Head of caudate nucleus (tissue), 42 donors: ENCODE results near the gene RHCE.
A peak's percentile ranks its signal among the peaks of the same experiment; 100 is the strongest.
"Not testable (repeated sequence)": the region's sequence is repeated elsewhere in the genome, so short reads cannot be mapped to it uniquely, and the experiment has no call there.

Experiments
- DNase-seq, 42 donors: peaks; one replicate each; pipeline versions ENCODE4 v3.0.0 to v3.0.0-alpha.2; 2020 to 2021; ENCODE audit warnings: mixed read lengths in 7 of 42
- intact Hi-C: fragments of 100-400 bp; cut with DNase I; formaldehyde crosslinking; loops from one replicate; pipeline ENCODE4 v1.15.0; 2022

RHCE gene

DNA sequence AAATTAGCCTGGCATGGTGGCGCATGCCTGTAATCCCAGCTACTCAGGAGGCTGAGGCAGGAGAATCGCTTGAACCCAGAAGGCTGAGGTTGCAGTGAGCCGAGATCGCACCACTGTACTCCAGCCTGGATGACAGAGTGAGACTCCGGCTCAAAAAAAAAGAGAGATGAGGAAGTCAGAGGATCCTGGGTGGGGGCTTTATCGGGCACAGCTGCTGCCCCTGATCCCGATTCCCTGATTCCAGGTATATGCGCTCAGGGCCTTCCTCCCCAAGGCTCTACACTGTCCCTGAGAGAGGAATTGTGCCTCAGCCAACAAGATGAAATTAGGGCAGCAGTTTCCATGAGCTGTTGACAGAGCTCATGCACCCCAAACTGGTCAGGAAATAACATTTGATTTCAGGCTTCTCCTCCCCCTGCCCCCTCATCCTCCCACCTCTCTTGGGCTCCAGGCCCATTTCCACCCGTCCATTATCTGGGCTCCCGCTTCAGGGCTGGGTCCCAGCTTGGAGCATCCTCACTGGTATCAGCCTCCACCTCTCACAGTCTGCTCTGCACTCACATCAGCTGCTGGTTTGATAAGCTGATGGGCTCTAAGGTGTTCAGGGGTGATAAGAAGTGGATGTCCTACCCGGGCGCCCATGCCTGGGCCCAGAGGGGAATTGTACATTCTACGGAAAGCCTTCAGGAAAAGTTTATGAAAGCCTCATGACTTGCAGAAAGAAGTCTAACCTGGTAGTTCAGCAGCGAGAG lies 7.6 kb downstream of the RHCE start:
- intact Hi-C loops, DNase-seq: not testable (repeated sequence)

DNA sequence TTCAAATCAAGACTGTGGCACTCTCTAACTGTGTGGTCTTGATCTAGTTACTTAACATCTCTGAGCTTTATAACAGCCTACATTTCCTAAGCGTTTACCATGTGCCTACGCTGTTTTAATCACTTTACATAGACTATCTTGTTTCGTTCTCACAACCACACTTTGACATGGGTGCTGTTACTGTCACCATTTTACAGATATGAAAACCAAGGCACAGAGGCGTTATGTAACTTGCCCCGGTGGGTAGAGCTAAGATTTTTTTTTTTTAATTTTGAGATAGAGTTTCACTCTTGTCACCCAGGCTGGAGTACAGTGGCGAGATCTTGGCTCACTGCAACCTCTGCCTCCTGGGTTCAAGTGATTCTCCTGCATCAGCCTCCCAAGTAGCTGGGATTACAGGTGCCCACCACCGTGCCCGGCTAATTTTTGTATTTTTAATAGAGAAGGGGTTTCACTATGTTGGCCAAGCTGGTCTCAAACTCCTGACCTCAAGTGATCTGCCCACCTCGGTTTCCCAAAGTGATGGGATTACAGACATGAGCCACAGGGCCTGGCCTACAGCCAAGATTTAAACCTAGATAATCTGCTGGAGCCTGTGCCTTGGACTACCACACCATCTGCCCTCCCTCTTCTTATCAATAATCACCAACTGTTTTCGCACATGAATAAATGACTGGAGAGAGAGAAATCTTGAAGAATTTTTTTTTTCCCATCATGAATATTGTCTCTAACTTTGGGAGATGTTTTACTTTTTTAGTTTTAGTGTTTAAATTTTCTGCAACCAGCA lies 10.8 kb downstream of the RHCE start:
- DNase-seq, intact Hi-C loops: not testable (repeated sequence)

- intact Hi-C loops: not testable (repeated sequence)
These were observed 14.8 kb downstream of the RHCE start for GRCh38 chr1:25405731-25406305.

GRCh38 chr1:25402947-25403803 lies 17.4 kb downstream of the RHCE start:
- DNase-seq: peak in 37 of 42 donors; percentile 4 to 71 (median 34)
- intact Hi-C loops: not testable (repeated sequence)

More at GRCh38 chr1:25405731-25406305, 14.8 kb downstream of the RHCE start:
- not testable (repeated sequence) for DNase-seq

DNA sequence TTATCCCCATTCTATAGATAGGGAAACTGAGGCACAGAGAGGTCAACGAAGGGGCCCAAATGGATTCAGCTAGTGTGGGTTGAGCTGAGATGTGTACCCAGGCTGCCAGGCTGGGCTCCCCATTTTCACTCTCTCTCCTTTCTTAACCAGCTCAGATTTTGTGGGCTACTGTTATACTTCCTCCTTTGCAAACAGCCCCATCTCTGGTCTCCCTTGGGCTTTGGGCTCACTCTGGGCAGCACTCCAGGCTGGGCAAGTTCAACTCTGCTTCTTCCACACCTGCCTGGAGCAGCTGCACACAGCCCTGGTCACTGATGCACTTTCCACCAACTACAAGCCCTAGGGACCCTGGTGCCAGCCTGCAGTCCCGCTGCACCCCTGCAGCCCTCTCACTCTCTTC lies 22.5 kb downstream of the RHCE start:
- intact Hi-C loops, DNase-seq: not testable (repeated sequence)

- intact Hi-C loops: not testable (repeated sequence)
These were observed 23.1 kb downstream of the RHCE start for GRCh38 chr1:25397549-25397948.

DNA sequence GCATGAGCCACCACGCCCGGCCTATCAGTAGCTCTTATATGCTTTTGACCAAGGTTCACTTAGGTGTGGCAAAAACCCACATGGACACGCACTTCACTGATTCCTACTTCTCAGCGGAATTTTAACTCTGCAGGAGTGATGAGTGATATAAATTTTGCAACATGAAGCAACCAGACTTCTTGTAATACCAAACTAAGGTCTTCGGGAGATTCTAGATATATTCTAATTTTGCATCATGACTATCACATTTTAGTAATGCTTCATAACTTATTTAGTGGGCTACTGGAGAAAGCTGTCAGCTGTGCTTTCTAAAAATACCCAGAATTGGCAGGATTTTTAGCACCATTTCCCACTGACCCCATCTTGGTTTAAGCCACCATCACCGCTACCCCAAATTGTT lies 27.8 kb downstream of the RHCE start:
- DNase-seq: no peak
- intact Hi-C loops: no loop called here

More at GRCh38 chr1:25397549-25397948, 23.1 kb downstream of the RHCE start:
- not testable (repeated sequence) for DNase-seq

DNA sequence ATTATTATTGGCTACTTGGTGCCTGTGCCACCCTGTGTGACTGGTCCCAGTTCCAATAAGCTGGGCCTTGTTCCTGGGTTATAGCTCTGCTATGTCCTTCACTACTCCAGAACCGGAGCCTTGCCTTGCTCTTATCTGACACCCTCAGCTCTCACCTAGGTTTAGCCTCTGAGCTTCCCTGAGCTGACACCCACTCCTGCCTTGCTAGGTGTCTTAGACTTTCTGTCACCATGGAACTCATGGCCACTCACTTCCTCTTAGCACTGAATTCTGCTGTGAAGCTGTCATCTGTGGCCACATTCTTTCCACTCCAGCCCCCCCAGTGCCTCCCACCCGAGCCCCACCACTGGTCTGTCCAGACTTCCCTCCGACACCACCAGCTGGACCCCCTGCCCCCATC lies 30.9 kb downstream of the RHCE start:
- DNase-seq, intact Hi-C loops: not testable (repeated sequence)

DNA sequence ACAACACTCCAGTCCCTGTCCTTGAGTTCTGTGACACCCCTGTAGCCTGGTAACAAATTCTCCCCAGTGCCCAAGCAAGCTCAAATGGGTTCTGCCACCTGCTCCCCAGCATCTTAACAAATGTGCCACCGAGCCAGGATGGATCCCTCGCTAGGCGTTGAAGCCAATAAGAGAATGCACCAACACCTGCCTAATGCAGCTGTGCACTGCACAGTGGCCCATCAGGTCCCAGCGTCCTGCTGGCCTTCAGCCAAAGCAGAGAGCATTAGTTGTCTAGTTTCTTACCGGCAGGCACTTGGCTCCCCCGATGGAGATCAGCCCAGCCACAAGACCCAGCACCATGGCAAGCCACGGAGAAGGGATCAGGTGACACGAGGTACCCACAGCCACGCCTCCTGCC lies 31.9 kb downstream of the RHCE start:
- intact Hi-C loops, DNase-seq: not testable (repeated sequence)

GRCh38 chr1:25387096-25387495 lies 33.5 kb downstream of the RHCE start:
- DNase-seq, intact Hi-C loops: not testable (repeated sequence)

- DNase-seq, intact Hi-C loops: not testable (repeated sequence)
These were observed 36.8 kb downstream of the RHCE start for GRCh38 chr1:25383875-25384274.

- DNase-seq, intact Hi-C loops: not testable (repeated sequence)
These were observed 37.5 kb downstream of the RHCE start for GRCh38 chr1:25383090-25383489.

GRCh38 chr1:25382543-25382942 lies 38.1 kb downstream of the RHCE start:
- intact Hi-C loops, DNase-seq: not testable (repeated sequence)

GRCh38 chr1:25378367-25378766 lies 42.3 kb downstream of the RHCE start:
- DNase-seq, intact Hi-C loops: not testable (repeated sequence)

GRCh38 chr1:25371757-25372156 lies 48.9 kb downstream of the RHCE start:
- peak in 31 of 42 donors; percentile 9 to 70 (median 37) for DNase-seq
- intact Hi-C loops: not testable (repeated sequence)

DNA sequence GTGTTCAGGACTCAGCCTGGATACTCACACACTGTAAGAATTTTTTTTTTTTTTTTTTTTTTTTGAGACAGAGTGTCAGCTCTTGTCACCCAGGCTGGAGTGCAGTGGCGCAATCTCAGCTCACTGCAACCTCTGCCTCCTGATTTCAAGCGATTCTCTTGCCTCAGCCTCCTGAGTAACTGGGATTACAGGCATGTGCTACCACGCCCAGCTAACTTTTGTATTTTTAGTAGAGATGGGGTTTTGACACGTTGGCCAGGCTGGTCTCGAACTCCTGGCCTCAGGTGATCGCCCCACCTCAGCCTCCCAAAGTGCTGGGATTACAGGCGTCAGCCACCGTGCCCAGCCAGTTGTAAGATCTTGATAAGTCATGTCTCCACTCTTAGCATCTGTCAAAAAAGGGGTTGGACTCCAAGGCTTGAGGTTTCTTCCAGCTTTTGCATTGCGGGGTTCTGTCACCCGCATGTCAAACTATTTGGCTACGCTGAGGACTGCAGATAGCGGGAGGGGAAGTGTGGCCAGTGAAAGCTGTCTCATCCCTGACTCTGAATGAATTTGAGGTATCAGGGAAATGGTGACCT lies 50.8 kb downstream of the RHCE start:
- intact Hi-C loops, DNase-seq: not testable (repeated sequence)

DNA sequence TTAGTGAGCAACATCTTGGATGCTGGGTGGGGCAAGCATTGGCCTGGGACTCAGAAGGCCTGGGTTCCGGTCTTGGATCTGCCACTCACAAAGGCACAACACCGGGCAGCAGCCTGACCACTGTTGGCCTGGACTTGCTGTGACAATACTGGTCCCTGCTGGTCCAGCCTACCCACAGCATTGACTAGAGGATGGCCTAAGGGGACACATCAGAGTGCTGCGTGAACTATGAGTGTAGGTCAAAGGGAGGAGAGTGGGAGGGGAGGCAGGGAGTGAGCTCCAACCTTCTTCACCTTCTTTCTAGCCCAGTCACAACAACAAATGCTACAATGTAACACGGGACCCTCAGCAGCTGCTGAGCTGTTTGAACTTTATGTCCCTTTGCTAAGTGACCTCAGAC lies 51.4 kb downstream of the RHCE start:
- intact Hi-C loops: no loop called here
- no peak for DNase-seq
